ENCODE data around the gene DNASE1L1.
"Not testable (repeated sequence)": the region's sequence is repeated elsewhere in the genome, so short reads cannot be mapped to it uniquely, and the experiment has no call there.

Gene DNASE1L1

DNA sequence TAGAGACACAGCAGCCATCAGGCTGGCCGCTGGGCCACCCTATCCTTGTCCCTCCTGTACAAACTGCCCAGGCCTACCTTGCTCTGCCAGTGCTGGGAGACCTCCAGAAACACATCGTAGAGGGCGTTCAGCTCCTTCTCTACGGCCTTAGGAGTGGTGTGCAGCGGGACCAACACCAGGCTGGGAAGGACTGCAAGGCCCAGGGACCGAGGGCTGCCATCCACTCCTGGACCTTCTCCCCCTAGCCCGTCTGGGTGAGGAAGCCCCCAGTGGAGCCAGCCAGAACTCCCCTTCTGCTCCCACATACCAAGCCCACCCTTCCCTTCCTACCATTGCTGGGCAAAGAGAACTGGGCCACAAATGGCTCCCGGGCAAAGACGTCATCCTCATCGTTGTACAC, 5.9 kb downstream of the DNASE1L1 start:
- no peak for FAIRE-seq

GRCh38 chrX:154402622-154403127, 6.4 kb downstream of the DNASE1L1 start:
- no peak for FAIRE-seq

- no peak for FAIRE-seq
Observed at GRCh38 chrX:154401918-154402621, 7.0 kb downstream of the DNASE1L1 start.

GRCh38 chrX:154401045-154401799, 7.8 kb downstream of the DNASE1L1 start:
- FAIRE-seq, result no peak

DNA sequence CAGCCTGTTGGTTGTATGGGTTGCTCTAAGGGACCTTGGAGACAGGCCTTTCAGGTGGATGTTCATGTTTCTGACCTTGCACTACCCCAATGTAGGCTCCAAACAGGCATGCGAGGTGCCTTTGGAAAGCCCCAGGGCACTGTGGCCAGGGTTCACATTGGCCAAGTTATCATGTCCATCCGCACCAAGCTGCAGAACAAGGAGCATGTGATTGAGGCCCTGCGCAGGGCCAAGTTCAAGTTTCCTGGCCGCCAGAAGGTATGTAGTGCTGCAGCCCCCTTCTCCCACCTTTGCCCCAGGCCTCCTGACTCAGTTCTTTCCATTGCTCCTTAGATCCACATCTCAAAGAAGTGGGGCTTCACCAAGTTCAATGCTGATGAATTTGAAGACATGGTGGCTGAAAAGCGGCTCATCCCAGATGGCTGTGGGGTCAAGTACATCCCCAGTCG, 8.7 kb downstream of the DNASE1L1 start:
- not testable (repeated sequence) for FAIRE-seq

GRCh38 chrX:154399527-154400368, 9.3 kb downstream of the DNASE1L1 start:
- no peak for FAIRE-seq

DNA sequence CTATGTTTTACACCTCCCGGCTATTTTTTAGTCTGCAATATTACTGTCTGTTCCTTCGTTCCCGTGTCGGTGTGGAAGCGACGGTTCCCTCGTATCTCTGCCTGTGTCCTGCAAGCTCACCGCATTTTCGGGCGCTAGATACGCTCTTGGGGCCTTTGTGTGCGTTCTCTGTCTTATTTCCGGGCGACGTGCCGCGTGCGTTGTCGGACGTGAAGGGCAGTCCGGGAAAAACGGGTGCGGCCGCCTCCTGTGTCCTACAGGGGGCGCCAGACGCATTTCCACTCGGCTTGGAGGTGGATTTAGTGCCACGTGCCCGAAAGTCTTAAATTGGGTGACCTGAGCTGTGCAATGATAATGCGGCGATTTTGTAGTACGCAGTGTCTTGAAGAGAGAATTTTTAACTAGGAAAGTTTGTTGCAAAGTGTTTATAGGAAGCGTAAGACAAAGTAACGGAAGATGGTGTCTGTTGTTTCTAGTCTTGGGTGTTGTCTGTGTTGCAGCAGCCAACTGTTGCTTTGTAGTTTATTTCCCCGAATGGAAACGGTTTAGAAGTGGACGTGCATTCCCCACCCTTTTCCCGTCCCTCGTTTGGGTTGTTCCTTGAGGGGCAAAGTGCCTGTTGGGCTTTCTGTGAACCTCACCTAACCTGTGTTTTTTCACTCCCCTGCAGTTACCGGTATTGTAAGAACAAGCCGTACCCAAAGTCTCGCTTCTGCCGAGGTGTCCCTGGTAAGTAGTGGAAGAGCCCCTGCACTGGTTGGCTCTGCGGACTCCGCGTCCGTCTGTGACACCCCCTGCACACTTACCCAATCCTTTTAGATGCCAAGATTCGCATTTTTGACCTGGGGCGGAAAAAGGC, 10.2 kb downstream of the DNASE1L1 start:
- no peak for FAIRE-seq

- FAIRE-seq, result no peak
Observed at GRCh38 chrX:154397888-154398667, 11.0 kb downstream of the DNASE1L1 start, which contains the start of gene RPL10. Gene RPL10, plus strand, starts transcription at chrX:154398377. Its CDS starts 143 bp downstream, at chrX:154398520.

GRCh38 chrX:154396973-154397887, 11.8 kb downstream of the DNASE1L1 start:
- no peak for FAIRE-seq

GRCh38 chrX:154396363-154396762, 12.7 kb downstream of the DNASE1L1 start:
- FAIRE-seq, result not testable (repeated sequence)

DNA sequence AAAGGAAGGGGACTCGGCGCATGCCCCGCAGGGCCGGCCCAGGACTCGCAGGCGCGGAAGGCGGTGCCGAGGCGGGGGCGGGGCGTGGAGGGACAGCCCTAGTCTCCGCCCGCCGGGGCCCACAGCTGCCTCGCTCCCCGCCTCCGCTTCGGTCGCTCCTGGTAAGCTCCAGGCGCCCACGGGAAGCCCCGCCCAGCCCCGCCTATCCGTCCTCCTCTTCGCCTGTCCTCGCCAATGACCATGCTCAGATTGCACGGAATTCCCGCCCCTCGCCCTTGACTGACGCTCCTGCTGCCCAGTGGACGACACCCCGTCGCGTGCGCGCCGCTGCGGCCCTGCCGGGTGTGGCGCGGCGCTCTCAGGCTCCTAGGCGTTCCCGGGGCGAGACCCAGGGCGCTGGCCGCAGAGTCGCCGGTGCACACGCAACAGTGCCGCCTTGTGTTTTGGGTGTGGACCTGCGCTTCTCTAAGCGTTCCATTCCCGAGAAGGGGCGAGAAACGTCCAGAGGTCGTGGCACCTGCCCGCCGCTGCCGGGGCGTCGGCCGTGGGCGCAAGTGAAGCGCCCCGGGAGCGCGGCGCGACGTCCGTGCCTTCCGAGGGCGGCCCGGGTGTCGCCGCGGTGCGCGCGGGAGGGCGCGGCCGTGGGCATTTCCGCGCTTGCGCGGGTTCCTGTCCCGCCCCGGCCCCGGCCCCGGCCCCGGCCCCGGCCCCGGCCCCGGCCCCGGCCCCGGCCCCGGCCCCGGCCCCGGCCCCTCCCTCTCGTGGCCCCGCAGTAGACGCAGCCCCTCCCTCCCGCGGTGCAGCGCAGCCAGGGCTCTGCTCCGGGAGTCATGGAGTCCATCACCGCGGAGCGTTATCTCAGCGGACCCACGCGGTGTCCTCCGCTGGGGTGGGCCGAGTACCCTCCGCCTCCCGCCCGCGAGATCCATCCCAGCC, 19.0 kb downstream of the DNASE1L1 start:
- FAIRE-seq, result not testable (repeated sequence)

- not testable (repeated sequence) for FAIRE-seq
Observed at GRCh38 chrX:154388649-154389048, 20.4 kb downstream of the DNASE1L1 start.

DNA sequence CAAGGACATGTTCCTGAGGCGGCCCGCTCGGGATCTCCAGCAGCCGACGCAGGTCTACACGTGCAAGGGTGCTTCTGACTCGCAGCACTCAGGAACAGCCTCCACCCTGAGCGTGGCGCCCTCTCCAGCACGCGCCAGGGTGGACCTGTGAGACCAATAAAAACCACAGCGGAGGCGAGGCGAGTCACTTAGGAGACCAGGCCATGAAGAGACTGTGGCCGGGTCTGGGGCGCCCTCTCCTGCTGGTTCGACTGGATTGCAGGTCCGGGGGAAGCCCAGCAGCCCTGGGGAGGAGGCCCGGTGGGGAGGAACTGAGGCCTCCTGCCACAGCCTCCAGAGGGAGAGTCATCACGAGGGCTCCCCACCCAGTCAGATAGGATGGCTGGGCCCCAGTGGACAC, 21.0 kb downstream of the DNASE1L1 start:
- peak; percentile 21 for FAIRE-seq

DNA sequence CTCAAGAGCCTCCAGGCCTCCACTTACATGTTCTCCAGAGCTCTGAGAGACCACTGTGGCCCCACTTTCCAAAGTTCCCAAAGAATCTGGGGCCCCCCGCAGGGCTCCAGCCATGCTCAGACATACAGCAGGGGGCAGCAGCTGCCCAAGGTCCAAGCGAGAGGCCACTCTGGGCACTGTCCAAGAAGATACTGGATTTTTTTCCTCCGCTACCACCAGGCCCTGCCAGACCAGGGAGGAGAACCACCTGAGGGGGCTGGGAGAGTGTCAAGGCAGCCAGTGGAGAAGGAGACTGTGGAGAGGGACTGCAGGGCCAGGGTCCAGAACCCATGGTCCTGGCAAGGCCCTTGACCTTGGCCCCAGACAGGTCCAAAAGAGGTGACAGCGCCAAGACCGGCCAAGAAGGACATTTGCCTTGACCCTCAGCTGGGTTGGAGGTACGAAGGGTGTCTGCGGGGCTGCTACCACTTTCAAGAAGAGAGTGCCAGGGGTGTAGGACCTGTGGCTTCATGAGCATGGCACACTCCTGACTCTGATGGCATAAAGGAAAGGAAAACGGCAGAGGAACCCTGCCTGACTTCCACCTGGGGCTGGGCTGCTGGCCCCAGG, 24.7 kb downstream of the DNASE1L1 start:
- no peak for FAIRE-seq

DNA sequence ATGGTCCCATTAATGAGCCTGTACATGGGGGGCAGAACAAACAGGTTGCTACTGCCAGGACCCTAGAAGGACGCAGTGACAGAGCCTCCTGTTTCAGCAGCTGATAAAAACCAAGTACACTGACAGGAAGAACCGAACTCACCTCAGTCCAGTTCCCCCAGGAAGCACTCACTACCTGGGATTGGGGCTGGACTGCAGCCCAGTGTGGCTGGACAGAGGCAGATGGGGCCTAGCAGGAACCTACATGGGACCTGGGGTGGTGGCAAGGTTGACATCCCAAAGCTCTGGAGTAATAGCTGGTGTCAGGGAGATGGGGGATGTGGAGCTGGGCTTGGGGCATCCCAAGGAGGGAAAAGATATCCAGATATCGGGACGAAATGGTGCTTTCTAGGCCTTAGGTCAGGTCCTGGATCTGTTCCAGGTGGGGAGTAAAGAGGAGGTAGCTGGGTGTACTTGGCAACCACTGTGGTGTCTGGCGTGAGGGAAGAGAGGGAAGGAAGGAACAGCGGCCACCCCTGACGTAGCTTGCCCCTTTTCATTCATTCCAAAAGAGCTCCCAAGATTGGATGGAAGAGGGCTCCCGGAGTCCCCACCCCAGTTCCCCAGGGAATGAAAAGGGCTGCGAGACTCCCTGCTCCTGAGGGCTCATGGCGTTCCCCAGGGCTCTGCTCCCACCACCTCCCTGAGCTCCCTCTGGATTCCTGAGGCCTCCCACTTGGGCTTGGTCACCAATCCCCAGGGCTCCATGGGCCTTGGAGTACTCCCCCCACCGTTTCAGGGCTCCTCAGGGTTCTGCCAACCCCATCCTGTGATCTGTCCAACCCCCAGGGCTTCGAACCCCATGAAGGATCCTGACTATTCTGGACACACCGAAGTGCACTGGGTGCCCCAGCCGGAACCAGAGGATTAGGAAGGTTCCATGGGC, 25.4 kb downstream of the DNASE1L1 start:
- FAIRE-seq, result no peak

GRCh38 chrX:154382483-154383069, 26.5 kb downstream of the DNASE1L1 start:
- FAIRE-seq, result no peak

DNA sequence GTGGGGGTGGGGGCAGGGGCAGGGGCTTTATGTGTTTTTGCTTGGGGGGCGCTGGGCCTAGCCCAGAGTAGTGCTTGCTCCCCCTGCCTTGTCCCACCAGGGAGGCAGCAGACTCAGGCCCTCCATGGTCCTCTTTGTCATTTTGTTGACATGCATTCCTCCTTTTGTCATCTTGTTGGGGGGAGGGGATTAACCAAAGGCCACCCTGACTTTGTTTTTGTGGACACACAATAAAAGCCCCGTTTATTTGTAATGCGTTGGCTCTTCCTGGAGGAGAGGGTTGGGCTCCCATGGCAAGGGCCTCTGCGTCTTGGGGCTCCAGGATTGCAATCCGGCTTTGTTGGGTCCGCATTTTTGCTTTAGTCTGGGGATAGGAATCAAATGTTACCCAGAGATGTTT, 27.8 kb downstream of the DNASE1L1 start:
- FAIRE-seq, result no peak

Data from colon (tissue), 2 donors.